ENCODE data around the gene SLC22A1. TPM values are rescaled to one million over a fixed set of nuclear protein-coding genes. Genes with fewer than 3 reads are reported as not detected.

The SLC22A1 gene
- total and polyA plus RNA-seq, 2 of the 8 experiments (the other 6 are each of a cell fraction or from before 2014, with no cell fraction given), result 0.12 to 0.45 TPM

DNA sequence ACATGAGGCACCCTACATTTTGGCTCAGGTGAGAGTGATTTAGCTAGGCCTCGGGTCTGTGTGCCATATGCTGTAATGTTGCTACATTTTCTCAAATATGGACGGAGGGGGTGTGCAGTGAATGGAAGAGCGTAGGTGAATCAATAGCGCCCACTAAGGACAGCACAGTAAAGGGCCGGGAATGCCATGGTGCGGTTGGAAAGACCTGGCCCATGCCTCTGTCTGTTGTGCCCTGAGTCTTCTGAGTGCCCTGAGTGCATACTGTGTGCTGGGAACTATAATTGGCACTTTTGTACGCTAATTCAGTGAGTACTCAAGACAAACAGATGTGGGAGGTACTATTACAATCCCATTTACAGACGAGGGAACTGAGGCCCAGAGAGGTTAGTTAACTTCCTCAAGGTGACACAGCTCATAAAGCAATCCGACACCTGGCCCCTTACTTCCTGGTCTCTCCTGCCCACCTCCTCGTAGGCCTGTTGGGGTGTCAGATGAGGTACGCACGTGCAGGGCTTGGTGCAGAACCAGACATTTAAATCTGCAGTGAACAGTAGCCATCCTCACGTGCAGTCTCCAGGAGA, 17.3 kb downstream of the SLC22A1 start:
- no peak overlapping the region for H3K4me2 ChIP-seq (ENCODE audit: insufficient read depth in 1 of 2, low read depth in 2 of 2, low read length in 2 of 2)
- no peak overlapping the region for H4K8ac ChIP-seq (ENCODE audit: extremely low read depth, insufficient read depth, low read length)
- H4K20me1 ChIP-seq (replicated peaks in 1 of 2; ENCODE audit: control insufficient read depth in 1 of 2, insufficient read depth in 2 of 2, low read length in 2 of 2), result no peaks in the 10 kb centered on the region
- H2AK5ac ChIP-seq (ENCODE audit: low read depth, low read length), result no peak overlapping the region; the same call in 1 of the 2 replicates
- no peaks in the 10 kb centered on the region for H3K9me3 ChIP-seq (ENCODE audit: insufficient read depth in 2 of 2, low read depth in 1 of 2, low read length in 1 of 2)
- WGBS, 2 experiments (ENCODE audit: extremely low coverage in 1 of 2, insufficient coverage in 1 of 2, insufficient read length in 1 of 2, insufficient replicate concordance in 2 of 2, low coverage in 1 of 2, low lambda C conversion rate in 2 of 2, missing lambda C conversion rate in 1 of 2), result 89% methylated on average over 13 of the region's 13 CpGs; no CpG with 5 or more reads in 1 of the 2 experiments
- 0 out of 2 replicates have a peak overlapping the region, but pooled peaks have one; percentile 27 for H3K18ac ChIP-seq (ENCODE audit: extremely low read depth, low read length)
- H3K9ac ChIP-seq (replicated peaks in 1 of 4; ENCODE audit: extremely low read depth in 1 of 4, low read depth in 3 of 4, low read length in 3 of 4), result no peak overlapping the region
- H2BK120ac ChIP-seq (replicated peaks; ENCODE audit: low read depth, low read length), result no peak overlapping the region
- FAIRE-seq (no peak), DNase-seq (ENCODE audit: low read depth in 1 of 2, low spot score in 2 of 2) (peak in 1 of 2 experiments; percentile 38)
- H2BK5ac ChIP-seq (ENCODE audit: low read depth, low read length), result no peak overlapping the region
- H2BK12ac ChIP-seq (ENCODE audit: low read depth, low read length), result no peak overlapping the region
- no peaks in the 10 kb centered on the region for H3K36me3 ChIP-seq (ENCODE audit: control insufficient read depth in 2 of 4, insufficient read depth in 4 of 4, low read length in 3 of 4)
- no peak overlapping the region for H3K4ac ChIP-seq (replicated peaks; ENCODE audit: insufficient read length, low read depth, low read length)
- no peak overlapping the region for H3K27ac ChIP-seq (ENCODE audit: low read depth, low read length)
- no peak overlapping the region for H2BK15ac ChIP-seq (ENCODE audit: low read length)
- no peaks in the 10 kb centered on the region for H3K23me2 ChIP-seq (ENCODE audit: low read depth, low read length)
- no peak overlapping the region for H4K91ac ChIP-seq (replicated peaks; ENCODE audit: insufficient read length, low read length)
- H3K79me2 ChIP-seq (ENCODE audit: control insufficient read depth in 1 of 2, insufficient read depth in 2 of 2, low read length in 2 of 2), result no peaks in the 10 kb centered on the region
- H4K5ac ChIP-seq (ENCODE audit: insufficient read length, low read depth, low read length), result no peak overlapping the region
- no peak overlapping the region for H2AFZ ChIP-seq (ENCODE audit: low read length)
- no peak overlapping the region for H3K4me3 ChIP-seq (ENCODE audit: extremely low read depth in 1 of 4, insufficient read depth in 2 of 4, low read depth in 3 of 4, low read length in 4 of 4)
- no peak overlapping the region for H3K56ac ChIP-seq (replicated peaks; ENCODE audit: insufficient read length, low read depth, low read length)
- H3K4me1 ChIP-seq (replicated peaks in 1 of 4; ENCODE audit: control insufficient read depth in 3 of 4, insufficient read depth in 4 of 4, low read length in 3 of 4), result peaks cover 0 to 14% (median 3%) of the 10 kb centered on the region in 4 experiments; a peak in 3 of 7 replicates
- H3K23ac ChIP-seq (ENCODE audit: insufficient read length), result no peak overlapping the region
- 0 out of 2 replicates have a peak overlapping the region, but pooled peaks have one; percentile 16 for H2BK20ac ChIP-seq (ENCODE audit: low read length)
- ChIA-PET POLR2A (ENCODE audit: partially characterized antibody) (no interaction called here), CTCF (ENCODE audit: partially characterized antibody) (interaction anchor here (0.7 to 3.4 kb wide), 36 partner anchors 8 to 395 kb away, joined by 3 to 37 read pairs (median 4); no protein-coding TSS in a partner anchor)
- no peak overlapping the region for H3K14ac ChIP-seq (ENCODE audit: insufficient read length)
- H3K79me1 ChIP-seq (ENCODE audit: low read depth, low read length), result no peaks in the 10 kb centered on the region
- no peaks in the 10 kb centered on the region for H3K27me3 ChIP-seq (replicated peaks in 1 of 4; ENCODE audit: control insufficient read depth in 3 of 4, extremely low read depth in 1 of 4, insufficient read depth in 3 of 4, low read length in 3 of 4)
- TF ChIP-seq NANOG (IDR thresholded peaks at IDR 0.05; ENCODE audit: insufficient read depth, low read depth, low read length, poor library complexity, severe bottlenecking), result no peak
- no peak for TF ChIP-seq SIN3A (conservative IDR thresholded peaks at IDR 0.05 in 1 of 2, IDR thresholded peaks at IDR 0.05 in 1 of 2; ENCODE audit: low read depth in 1 of 2, low read length in 2 of 2)
- TF ChIP-seq HDAC6 (IDR thresholded peaks at IDR 0.05; ENCODE audit: low read depth, low read length), result no peak
- TF ChIP-seq SP1 (IDR thresholded peaks at IDR 0.05; ENCODE audit: low read depth, low read length), result no peak
- no peak for TF ChIP-seq POLR2AphosphoS5 (IDR thresholded peaks at IDR 0.05; ENCODE audit: low read depth, low read length)
- TF ChIP-seq POU5F1 (IDR thresholded peaks at IDR 0.05; ENCODE audit: low read depth, low read length), result no peak
- TF ChIP-seq SIX5 (IDR thresholded peaks at IDR 0.05; ENCODE audit: low read depth, low read length), result no peak
- no peak for TF ChIP-seq CREB1 (IDR thresholded peaks at IDR 0.05)
- TF ChIP-seq NRF1 (IDR thresholded peaks at IDR 0.05; ENCODE audit: low read depth, low read length), result no peak
- TF ChIP-seq, protein P1, sequence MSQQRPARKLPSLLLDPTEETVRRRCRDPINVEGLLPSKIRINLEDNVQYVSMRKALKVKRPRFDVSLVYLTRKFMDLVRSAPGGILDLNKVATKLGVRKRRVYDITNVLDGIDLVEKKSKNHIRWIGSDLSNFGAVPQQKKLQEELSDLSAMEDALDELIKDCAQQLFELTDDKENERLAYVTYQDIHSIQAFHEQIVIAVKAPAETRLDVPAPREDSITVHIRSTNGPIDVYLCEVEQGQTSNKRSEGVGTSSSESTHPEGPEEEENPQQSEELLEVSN (IDR thresholded peaks at IDR 0.05), result no peak
- TF ChIP-seq CEBPB (IDR thresholded peaks at IDR 0.05; ENCODE audit: low read depth, low read length), result no peak
